Lower leg skin (tissue), 4 donors: ENCODE results near the gene MTMR11. TPM values are rescaled to one million over a fixed set of nuclear protein-coding genes. Genes with fewer than 3 reads are reported as not detected.
"Not testable (repeated sequence)": the region's sequence is repeated elsewhere in the genome, so short reads cannot be mapped to it uniquely, and the experiment has no call there.

Experiments used
- DNase-seq, 2 donors: peaks; one replicate each; pipeline ENCODE4 v3.0.0-alpha.2; 2019; ENCODE audit warnings: low spot score in 2 of 2
- H3K4me3 ChIP-seq: fragments of 200-600 bp; sonication (generic); 2 replicates; pipeline ENCODE4 v1.5.1; 2017; ENCODE audit warnings: mild to moderate bottlenecking, low read depth; ENCODE audit not compliant: poor library complexity, severe bottlenecking
- POLR2A ChIP-seq, 2 donors: fragments of 450-650 bp; IDR thresholded peaks; one replicate each; pipeline ENCODE4 v1.6.1; 2016 to 2017; ENCODE audit warnings: antibody characterized with exemption in 2 of 2, mild to moderate bottlenecking in 1 of 2, moderate library complexity in 1 of 2
- WGBS, 2 donors: methylation state at CpG; one replicate each; pipeline ENCODE4 v1.1.5; 2018; 5-methylcytosine and 5-hydroxymethylcytosine counted together
- intact Hi-C: fragments of 100-400 bp; cut with DNase I; formaldehyde crosslinking; loops from one replicate; pipeline ENCODE4 v1.15.0; 2023; ENCODE audit warnings: low total_unique reads
- total RNA-seq, 4 donors: library from RNA; depleted of rRNA; stranded (reverse); fragments of >200 nt; gene quantifications; one replicate each; pipeline ENCODE4 v1.1.0, GENCODE V29; 2016
- TF ChIP-seq, protein P1 (sequence below), 3 donors: fragments of 450-650 bp; IDR thresholded peaks; one replicate each; pipeline ENCODE4 v1.5.1; 2016; ENCODE audit warnings: antibody characterized with exemption in 3 of 3, mild to moderate bottlenecking in 3 of 3, moderate library complexity in 2 of 3

Gene MTMR11
- total RNA-seq, 4 donors from 2014 or later: 15.6 to 21.4 (median 19.0) TPM

DNA sequence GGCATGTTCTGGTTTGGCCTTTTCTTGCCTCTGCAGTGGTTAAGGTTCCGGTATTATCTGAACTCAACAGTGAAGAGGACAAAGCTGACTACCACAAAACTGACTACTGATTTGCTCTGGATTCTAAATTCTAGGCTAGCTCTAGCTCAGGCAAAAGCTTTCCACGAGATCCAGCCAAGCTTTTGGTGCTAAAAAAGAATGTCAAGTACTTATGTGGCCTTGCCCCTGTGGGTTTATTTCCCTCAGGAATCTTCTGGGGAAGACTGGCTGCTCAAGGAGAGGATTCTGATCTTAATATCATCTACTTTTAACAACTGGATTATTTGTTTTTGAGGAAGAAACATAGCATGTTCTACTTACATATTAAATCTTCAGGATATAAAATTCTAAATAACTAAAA lies 26.1 kb upstream of the MTMR11 start:
- no peak for DNase-seq
- 48 to 57% methylated on average over 2 of the region's 2 CpGs for WGBS, 2 donors

DNA sequence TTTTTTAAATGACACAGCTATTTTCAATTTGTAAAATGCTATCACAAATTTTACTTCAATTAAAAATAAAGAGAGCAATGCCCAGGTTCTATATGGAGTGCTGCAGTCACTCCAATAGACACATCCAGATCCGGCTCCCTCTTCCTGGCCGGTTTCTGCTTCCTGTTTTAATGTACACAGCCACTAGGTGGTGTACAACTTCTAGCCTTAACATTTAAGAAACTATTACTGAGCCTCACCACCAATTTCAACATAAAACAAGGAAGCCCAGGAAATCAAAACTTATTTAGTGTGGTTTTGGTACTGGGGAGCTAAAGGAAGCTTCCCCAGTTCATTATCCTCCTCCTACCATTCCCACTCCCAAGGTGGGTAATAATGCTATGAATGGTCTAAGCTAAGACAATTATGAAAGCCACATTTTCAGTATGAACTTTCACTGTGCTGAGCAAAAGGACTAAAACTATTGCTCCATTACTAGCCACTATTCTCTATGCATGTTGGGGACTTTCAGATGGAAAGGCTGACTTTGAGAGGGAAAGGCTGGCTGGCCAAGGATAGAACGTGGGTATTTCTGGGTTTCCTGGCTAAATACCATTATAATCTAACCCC lies 25.5 kb upstream of the MTMR11 start:
- peak in 1 of 2 donors; percentile 77 for DNase-seq
- WGBS, 2 donors: 11 to 13% methylated on average over 3 of the region's 3 CpGs
- intact Hi-C loops: loop anchor here (5.0 to 10.0 kb wide), 3 partner anchors 95 to 1910 kb away; no protein-coding TSS in a partner anchor
- no peak for TF ChIP-seq POLR2A (IDR thresholded peaks at IDR 0.05)
- TF ChIP-seq, protein P1, sequence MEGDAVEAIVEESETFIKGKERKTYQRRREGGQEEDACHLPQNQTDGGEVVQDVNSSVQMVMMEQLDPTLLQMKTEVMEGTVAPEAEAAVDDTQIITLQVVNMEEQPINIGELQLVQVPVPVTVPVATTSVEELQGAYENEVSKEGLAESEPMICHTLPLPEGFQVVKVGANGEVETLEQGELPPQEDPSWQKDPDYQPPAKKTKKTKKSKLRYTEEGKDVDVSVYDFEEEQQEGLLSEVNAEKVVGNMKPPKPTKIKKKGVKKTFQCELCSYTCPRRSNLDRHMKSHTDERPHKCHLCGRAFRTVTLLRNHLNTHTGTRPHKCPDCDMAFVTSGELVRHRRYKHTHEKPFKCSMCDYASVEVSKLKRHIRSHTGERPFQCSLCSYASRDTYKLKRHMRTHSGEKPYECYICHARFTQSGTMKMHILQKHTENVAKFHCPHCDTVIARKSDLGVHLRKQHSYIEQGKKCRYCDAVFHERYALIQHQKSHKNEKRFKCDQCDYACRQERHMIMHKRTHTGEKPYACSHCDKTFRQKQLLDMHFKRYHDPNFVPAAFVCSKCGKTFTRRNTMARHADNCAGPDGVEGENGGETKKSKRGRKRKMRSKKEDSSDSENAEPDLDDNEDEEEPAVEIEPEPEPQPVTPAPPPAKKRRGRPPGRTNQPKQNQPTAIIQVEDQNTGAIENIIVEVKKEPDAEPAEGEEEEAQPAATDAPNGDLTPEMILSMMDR (IDR thresholded peaks at IDR 0.05): peak in 1 of 3 donors; percentile 60
- no peak overlapping the region for H3K4me3 ChIP-seq

More for the DNA sequence above, 26.1 kb upstream of the MTMR11 start:
- intact Hi-C loops: loop anchor here (5.0 to 10.0 kb wide), 3 partner anchors 95 to 1910 kb away; no protein-coding TSS in a partner anchor
- TF ChIP-seq, protein P1 (IDR thresholded peaks at IDR 0.05): no peak
- H3K4me3 ChIP-seq: no peak overlapping the region

DNA sequence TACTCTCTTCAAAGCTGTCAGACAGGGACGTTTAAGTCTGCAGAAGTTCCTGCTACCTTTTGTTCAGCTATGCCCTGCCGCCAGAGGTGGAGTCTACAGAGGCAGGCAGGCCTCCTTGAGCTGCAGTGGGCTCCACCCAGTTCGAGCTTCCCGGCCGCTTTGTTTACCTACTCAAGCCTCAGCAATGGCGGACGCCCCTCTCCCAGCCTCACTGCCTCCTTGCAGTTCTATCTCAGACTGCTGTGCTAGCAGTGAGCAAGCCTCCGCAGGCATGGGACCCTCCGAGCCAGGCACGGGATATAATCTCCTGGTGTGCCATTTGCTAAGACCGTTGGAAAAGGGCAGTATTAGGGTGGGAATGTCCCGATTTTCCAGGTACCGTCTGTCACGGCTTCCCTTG lies 20.9 kb upstream of the MTMR11 start:
- 98% methylated on average over 14 of the region's 14 CpGs for WGBS, 2 donors
- DNase-seq, intact Hi-C loops, H3K4me3 ChIP-seq: not testable (repeated sequence)

DNA sequence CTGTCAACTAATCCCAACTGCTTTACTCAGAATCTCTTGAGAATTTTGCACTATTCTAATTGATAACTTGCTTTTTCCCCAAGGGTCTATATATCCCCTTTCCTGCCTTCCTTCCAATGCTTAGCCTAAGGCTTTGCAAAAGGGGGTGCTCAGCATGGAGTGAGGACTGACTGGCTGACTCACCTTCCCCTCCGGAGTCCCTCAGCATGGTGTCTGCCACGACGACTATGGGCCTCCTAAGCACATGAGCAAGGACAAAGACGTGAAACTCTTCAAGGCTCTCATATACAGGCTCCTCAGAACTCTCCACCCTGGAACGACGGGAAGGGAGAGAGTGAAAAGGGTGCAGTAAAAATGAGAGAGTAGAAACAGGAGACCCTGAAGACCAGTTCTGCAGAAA lies 13.2 kb upstream of the MTMR11 start:
- intact Hi-C loops: no loop called here
- no peak overlapping the region for H3K4me3 ChIP-seq
- 82 to 87% methylated on average over 6 of the region's 6 CpGs for WGBS, 2 donors
- TF ChIP-seq, protein P1 (IDR thresholded peaks at IDR 0.05): no peak
- no peak for TF ChIP-seq POLR2A (IDR thresholded peaks at IDR 0.05)
- DNase-seq: no peak

DNA sequence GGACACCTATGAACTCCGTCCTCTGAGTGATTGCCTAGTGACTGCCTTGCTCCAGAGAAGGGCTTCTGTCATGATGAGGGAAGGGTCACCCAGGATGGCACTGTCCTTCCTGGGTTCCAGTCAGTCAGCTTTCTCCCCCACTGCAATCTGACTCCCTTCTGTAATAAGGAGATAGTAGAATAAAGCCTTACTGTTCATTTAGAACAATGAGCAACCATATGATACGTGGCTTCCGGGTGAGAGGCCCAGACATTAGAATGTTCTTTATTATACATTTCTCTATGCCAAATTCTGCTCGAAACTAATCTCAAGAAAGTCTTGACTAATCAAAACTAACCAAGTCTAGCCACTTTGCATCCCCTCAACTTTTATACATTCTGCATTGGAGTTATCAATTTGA lies 8.5 kb upstream of the MTMR11 start:
- H3K4me3 ChIP-seq: no peak overlapping the region
- TF ChIP-seq, protein P1 (IDR thresholded peaks at IDR 0.05): no peak
- TF ChIP-seq POLR2A (IDR thresholded peaks at IDR 0.05): no peak
- WGBS, 2 donors: 88 to 90% methylated on average over 4 of the region's 4 CpGs
- intact Hi-C loops: no loop called here
- no peak for DNase-seq

DNA sequence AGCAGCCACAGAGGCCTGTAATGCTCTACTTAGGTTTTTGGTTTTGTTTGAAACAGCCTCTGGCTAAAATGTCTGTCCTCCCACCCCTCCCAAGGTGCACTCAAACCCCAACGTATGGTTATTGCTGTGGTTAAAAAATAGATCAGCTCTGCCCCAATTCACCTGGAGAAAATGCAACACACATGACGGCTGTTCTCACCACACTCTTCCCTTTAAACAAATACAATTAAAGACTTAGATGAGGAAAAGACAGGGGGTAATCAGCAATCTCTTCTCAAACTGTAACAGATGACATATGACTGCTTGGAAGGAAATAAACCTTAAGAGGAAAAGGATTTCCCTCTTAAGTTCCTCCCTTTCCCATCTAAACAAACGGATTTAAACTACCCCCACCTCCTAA lies 6.2 kb upstream of the MTMR11 start:
- no peak for DNase-seq
- no peak for TF ChIP-seq POLR2A (IDR thresholded peaks at IDR 0.05)
- TF ChIP-seq, protein P1 (IDR thresholded peaks at IDR 0.05): no peak
- intact Hi-C loops: no loop called here
- 31 to 32% methylated on average over 3 of the region's 3 CpGs for WGBS, 2 donors
- H3K4me3 ChIP-seq: no peak overlapping the region
